SK-N-DZ (cell line): ENCODE results near the gene MRGPRE.

Experiments used
- DNase-seq: peaks from one replicate; pipeline ENCODE4 v3.0.0-alpha.2; 2015; ENCODE audit warnings: low spot score

MRGPRE gene

GRCh38 chr11:3196161-3197043 is 35.8 kb downstream of the MRGPRE start:
- no peak for DNase-seq

- peak; percentile 62 for DNase-seq
These were observed 36.7 kb downstream of the MRGPRE start for GRCh38 chr11:3195251-3196160.

- DNase-seq = no peak
These were observed 38.0 kb downstream of the MRGPRE start for GRCh38 chr11:3194016-3194816.

GRCh38 chr11:3193373-3194015 is 38.7 kb downstream of the MRGPRE start:
- DNase-seq = no peak

- DNase-seq = no peak
These were observed 39.5 kb downstream of the MRGPRE start for GRCh38 chr11:3192511-3193372.

GRCh38 chr11:3191586-3192324 is 40.5 kb downstream of the MRGPRE start:
- DNase-seq = no peak

GRCh38 chr11:3190600-3190999 is 41.6 kb downstream of the MRGPRE start:
- no peak for DNase-seq

GRCh38 chr11:3189886-3190583 is 42.2 kb downstream of the MRGPRE start:
- no peak for DNase-seq

- DNase-seq = no peak
These were observed 42.9 kb downstream of the MRGPRE start for GRCh38 chr11:3189196-3189843.

- DNase-seq = no peak
These were observed 43.6 kb downstream of the MRGPRE start for GRCh38 chr11:3188496-3189195.

GRCh38 chr11:3186166-3186953 is 45.9 kb downstream of the MRGPRE start:
- no peak for DNase-seq

GRCh38 chr11:3184732-3185347 is 47.4 kb downstream of the MRGPRE start:
- no peak for DNase-seq

- DNase-seq = no peak
These were observed 48.7 kb downstream of the MRGPRE start for GRCh38 chr11:3183523-3183922.

- DNase-seq = no peak
These were observed 49.8 kb downstream of the MRGPRE start for GRCh38 chr11:3182462-3182852.

GRCh38 chr11:3181725-3182461 is 50.3 kb downstream of the MRGPRE start:
- no peak for DNase-seq

GRCh38 chr11:3180869-3181268 is 51.3 kb downstream of the MRGPRE start:
- DNase-seq = no peak
